K562 (cell line): ENCODE measurements around the gene UBE2V1. TPM values are rescaled to one million over a fixed set of nuclear protein-coding genes. Genes with fewer than 3 reads are reported as not detected.

ENCODE experiments used
- ARHGAP35 ChIP-seq: fragments of 450-650 bp; IDR thresholded peaks from 2 replicates; pipeline ENCODE4 v1.6.1; 2018; ENCODE audit not compliant: partially characterized antibody
- ATF7 ChIP-seq: fragments of 450-650 bp; IDR thresholded peaks from 2 replicates; pipeline ENCODE4 v1.7.1; 2014; ENCODE audit warnings: mild to moderate bottlenecking, moderate library complexity
- BHLHE40 ChIP-seq: IDR thresholded peaks from 2 replicates; pipeline ENCODE4 v1.6.1; 2011; ENCODE audit warnings: low read length, improper control_type of control experiment
- BMI1 ChIP-seq: fragments of 150-350 bp; IDR thresholded peaks from 2 replicates; pipeline ENCODE4 v1.6.1; 2014; ENCODE audit warnings: low read length
- CBFA2T2 ChIP-seq: fragments of 450-650 bp; conservative IDR thresholded peaks from 2 replicates; pipeline ENCODE4 v1.6.1; 2017; ENCODE audit warnings: mild to moderate bottlenecking
- CBX8 ChIP-seq: fragments of 200-600 bp; sonication (generic); IDR thresholded peaks from 2 replicates; pipeline ENCODE4 v1.6.1; 2012; ENCODE audit warnings: borderline replicate concordance, mixed run types, low read depth, mild to moderate bottlenecking, moderate library complexity, mixed read lengths, low read length, control low read depth, inconsistent platforms; ENCODE audit not compliant: poor library complexity, severe bottlenecking; ENCODE audit errors: extremely low read depth
- CREM ChIP-seq: IDR thresholded peaks from 2 replicates; pipeline ENCODE4 v1.6.1; 2014; ENCODE audit warnings: antibody characterized with exemption, low read depth
- ELF2 ChIP-seq: fragments of 250-450 bp; sonication (Bioruptor Pico); IDR thresholded peaks from 2 replicates; pipeline ENCODE4 v1.5.0; 2021; ENCODE audit warnings: mild to moderate bottlenecking
- KDM2B ChIP-seq: fragments of 250-450 bp; sonication (Bioruptor Pico); IDR thresholded peaks from 2 replicates; pipeline ENCODE4 v1.8.0; 2021; ENCODE audit warnings: mild to moderate bottlenecking, moderate library complexity
- KDM5B ChIP-seq: fragments of 200-600 bp; sonication (generic); IDR thresholded peaks from 2 replicates; pipeline ENCODE4 v1.6.1; 2012; ENCODE audit warnings: low read depth, mild to moderate bottlenecking, moderate library complexity, low read length, control low read depth, inconsistent platforms; ENCODE audit not compliant: insufficient replicate concordance
- KLF13 ChIP-seq: fragments of 450-650 bp; IDR thresholded peaks from 2 replicates; pipeline ENCODE4 v1.6.1; 2016; ENCODE audit warnings: missing genetic modification characterization, low read depth, mild to moderate bottlenecking, missing compliant biosample characterization, moderate library complexity, borderline replicate concordance
- MEF2D ChIP-seq: conservative IDR thresholded peaks from 2 replicates; pipeline ENCODE4 v1.6.1; 2016; ENCODE audit warnings: low read depth, missing genetic modification characterization, missing compliant biosample characterization
- POLR2A ChIP-seq: fragments of 450-650 bp; conservative IDR thresholded peaks from 2 replicates; pipeline ENCODE4 v1.6.1; 2016
- PPARD ChIP-seq: fragments of 250-450 bp; sonication (Bioruptor Pico); IDR thresholded peaks from 2 replicates; pipeline ENCODE4 v1.8.0; 2022; ENCODE audit warnings: inconsistent platforms, mild to moderate bottlenecking, moderate library complexity
- RAD51 ChIP-seq: fragments of 450-650 bp; IDR thresholded peaks from 2 replicates; pipeline ENCODE4 v1.7.1; 2016; ENCODE audit warnings: low read depth, mild to moderate bottlenecking, borderline replicate concordance
- RFX1 ChIP-seq: fragments of 450-650 bp; IDR thresholded peaks from 2 replicates; pipeline ENCODE4 v1.6.1; 2016; ENCODE audit warnings: mild to moderate bottlenecking, moderate library complexity
- ZNF717 ChIP-seq: fragments of 250-450 bp; sonication (Bioruptor Pico); IDR thresholded peaks from 2 replicates; pipeline ENCODE4 v1.5.0; 2021
- polyA plus RNA-seq, 8 experiments: library from polyadenylated mRNA; depleted of rRNA in 4 of 8; stranded (reverse) in 5 of 8; unstranded in 3 of 8; fragments of >200 nt; fragmentation: Nextera tagmentation in 2 of 8; fragmentation: Illumina TruSeq in 1 of 8; extraction: Ambion mirVana in 2 of 8; extraction: Trizol in 1 of 8; gene quantifications; 2 replicates each; pipeline versions ENCODE4 v1.2.1 to v1.2.3, GENCODE V29; 2011 to 2014; ENCODE audit warnings: inconsistent platforms in 1 of 8, missing spikeins in 1 of 8
- total RNA-seq, 7 experiments: library from RNA; depleted of rRNA in 6 of 7; stranded (reverse); fragments of >200 nt in 6 of 7; fragmentation: Illumina TruSeq in 2 of 7; extraction: Trizol in 2 of 7; gene quantifications; 2 replicates each; pipeline versions ENCODE4 v1.2.1 to v1.2.3, GENCODE V29; 2011 to 2021; ENCODE audit warnings: low replicate concordance in 1 of 7
- TF ChIP-seq, protein P1 (sequence below), 3 experiments: fragments of 200-800 bp in 1 of 3; fragments of 250-450 bp in 1 of 3; fragments of 450-650 bp in 1 of 3; sonication (Bioruptor Pico) in 1 of 3; sonication (Bioruptor generic) in 1 of 3; formaldehyde crosslinking in 1 of 3; IDR thresholded peaks; 2 replicates each; pipeline versions ENCODE4 v1.6.1 to v1.8.0; 2016 to 2022; ENCODE audit warnings: mild to moderate bottlenecking in 2 of 3, missing genetic modification characterization in 2 of 3, missing compliant biosample characterization in 1 of 3, moderate library complexity in 1 of 3
- TF ChIP-seq, protein P2 (sequence below), 3 experiments: fragments of 200-800 bp in 1 of 3; sonication (Bioruptor generic) in 1 of 3; sonication (generic) in 1 of 3; formaldehyde crosslinking in 1 of 3; IDR thresholded peaks; 2 replicates each; pipeline versions ENCODE4 v1.6.1 to v1.8.0; 2016 to 2022; ENCODE audit warnings: mild to moderate bottlenecking in 2 of 3, missing compliant biosample characterization in 2 of 3, missing genetic modification characterization in 2 of 3, missing genetic modification reagents in 1 of 3
- TF ChIP-seq, protein P3 (sequence below): IDR thresholded peaks from 2 replicates; pipeline ENCODE4 v1.6.1; 2014; ENCODE audit warnings: antibody characterized with exemption

UBE2V1 gene
- total and polyA plus RNA-seq, 9 of the 15 experiments (the other 6 are each of a cell fraction or from before 2014, with no cell fraction given) = 93.0 to 357 (median 119) TPM

DNA sequence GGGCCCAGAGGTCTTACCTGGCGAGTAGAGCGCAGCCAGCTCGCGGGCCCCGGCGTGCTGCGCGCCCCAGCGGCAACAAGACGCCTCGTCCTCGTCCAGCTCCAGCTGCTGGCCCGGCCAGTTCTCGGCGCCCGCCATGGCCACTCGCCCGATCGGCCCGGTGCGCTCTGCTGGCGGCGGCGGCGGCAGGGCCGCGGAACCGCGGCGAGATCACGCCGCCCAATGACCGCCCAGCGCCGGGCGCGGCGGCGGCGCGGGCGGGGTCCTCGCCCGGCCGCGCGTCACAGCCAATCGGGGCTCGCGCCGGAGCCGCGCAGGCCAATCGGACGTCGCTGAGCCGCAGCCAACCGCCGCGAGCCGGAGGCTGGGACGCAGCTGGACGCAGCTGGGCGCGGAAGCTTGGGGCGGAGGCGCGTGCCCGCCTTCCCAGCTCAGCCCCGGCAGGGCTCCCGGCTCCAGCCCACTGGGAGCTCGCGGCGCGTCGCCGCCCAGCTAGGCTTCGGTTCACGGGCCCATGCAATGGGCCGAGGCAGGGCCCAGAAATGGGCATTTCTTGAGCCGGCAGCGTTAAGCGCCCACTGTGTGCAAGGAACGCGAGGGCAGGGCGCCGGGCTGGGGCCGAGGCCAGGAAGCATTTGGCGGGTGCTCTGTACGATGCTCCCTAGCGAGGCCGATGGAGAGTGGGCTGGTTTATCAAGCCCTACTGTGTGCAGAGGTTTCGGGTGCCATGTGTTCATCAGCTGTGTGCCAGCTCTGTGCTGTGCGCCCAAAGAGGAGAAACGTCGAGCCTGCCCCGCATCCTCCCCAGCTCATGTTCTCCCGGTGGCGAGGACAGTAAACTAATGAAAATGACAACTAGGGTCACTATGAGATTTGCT, 40.8 kb upstream of the UBE2V1 start, which contains the start of gene PEDS1 (continued):
- TF ChIP-seq, protein P1, sequence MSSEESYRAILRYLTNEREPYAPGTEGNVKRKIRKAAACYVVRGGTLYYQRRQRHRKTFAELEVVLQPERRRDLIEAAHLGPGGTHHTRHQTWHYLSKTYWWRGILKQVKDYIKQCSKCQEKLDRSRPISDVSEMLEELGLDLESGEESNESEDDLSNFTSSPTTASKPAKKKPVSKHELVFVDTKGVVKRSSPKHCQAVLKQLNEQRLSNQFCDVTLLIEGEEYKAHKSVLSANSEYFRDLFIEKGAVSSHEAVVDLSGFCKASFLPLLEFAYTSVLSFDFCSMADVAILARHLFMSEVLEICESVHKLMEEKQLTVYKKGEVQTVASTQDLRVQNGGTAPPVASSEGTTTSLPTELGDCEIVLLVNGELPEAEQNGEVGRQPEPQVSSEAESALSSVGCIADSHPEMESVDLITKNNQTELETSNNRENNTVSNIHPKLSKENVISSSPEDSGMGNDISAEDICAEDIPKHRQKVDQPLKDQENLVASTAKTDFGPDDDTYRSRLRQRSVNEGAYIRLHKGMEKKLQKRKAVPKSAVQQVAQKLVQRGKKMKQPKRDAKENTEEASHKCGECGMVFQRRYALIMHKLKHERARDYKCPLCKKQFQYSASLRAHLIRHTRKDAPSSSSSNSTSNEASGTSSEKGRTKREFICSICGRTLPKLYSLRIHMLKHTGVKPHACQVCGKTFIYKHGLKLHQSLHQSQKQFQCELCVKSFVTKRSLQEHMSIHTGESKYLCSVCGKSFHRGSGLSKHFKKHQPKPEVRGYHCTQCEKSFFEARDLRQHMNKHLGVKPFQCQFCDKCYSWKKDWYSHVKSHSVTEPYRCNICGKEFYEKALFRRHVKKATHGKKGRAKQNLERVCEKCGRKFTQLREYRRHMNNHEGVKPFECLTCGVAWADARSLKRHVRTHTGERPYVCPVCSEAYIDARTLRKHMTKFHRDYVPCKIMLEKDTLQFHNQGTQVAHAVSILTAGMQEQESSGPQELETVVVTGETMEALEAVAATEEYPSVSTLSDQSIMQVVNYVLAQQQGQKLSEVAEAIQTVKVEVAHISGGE (CRISPR knock-in tag; IDR thresholded peaks at IDR 0.05) = no peak
- no peak for TF ChIP-seq PPARD
- no peak for TF ChIP-seq CBFA2T2
- TF ChIP-seq RFX1 = no peak
- no peak for TF ChIP-seq KLF13 (tag)
- TF ChIP-seq ELF2 (CRISPR knock-in tag) = peak; percentile 30; the same call in 1 of the 2 replicates
- no peak for TF ChIP-seq KDM2B (CRISPR knock-in tag)
- TF ChIP-seq ARHGAP35 = peak; percentile 5
- peak; percentile 58 for TF ChIP-seq BHLHE40
- TF ChIP-seq, protein P2, sequence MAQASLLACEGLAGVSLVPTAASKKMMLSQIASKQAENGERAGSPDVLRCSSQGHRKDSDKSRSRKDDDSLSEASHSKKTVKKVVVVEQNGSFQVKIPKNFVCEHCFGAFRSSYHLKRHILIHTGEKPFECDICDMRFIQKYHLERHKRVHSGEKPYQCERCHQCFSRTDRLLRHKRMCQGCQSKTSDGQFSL (CRISPR knock-in tag; IDR thresholded peaks at IDR 0.05) = no peak
- TF ChIP-seq, protein P2 (tag; IDR thresholded peaks at IDR 0.05) = no peak
- peak; percentile 84 for TF ChIP-seq POLR2A
- 0 out of 2 replicates have a peak, but pooled peaks have one; percentile 39 for TF ChIP-seq ATF7
- TF ChIP-seq ZNF717 (CRISPR knock-in tag) = no peak
- TF ChIP-seq RAD51 = no peak
- TF ChIP-seq CREM = peak; percentile 48; the same call in 1 of the 2 replicates
- no peak for TF ChIP-seq MEF2D (tag)
- TF ChIP-seq, protein P3, sequence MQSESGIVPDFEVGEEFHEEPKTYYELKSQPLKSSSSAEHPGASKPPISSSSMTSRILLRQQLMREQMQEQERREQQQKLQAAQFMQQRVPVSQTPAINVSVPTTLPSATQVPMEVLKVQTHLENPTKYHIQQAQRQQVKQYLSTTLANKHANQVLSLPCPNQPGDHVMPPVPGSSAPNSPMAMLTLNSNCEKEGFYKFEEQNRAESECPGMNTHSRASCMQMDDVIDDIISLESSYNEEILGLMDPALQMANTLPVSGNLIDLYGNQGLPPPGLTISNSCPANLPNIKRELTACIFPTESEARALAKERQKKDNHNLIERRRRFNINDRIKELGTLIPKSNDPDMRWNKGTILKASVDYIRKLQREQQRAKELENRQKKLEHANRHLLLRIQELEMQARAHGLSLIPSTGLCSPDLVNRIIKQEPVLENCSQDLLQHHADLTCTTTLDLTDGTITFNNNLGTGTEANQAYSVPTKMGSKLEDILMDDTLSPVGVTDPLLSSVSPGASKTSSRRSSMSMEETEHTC = peak; percentile 13; the same call in 1 of the 2 replicates
- TF ChIP-seq KDM5B = peak; percentile 87
- no peak for TF ChIP-seq CBX8
- TF ChIP-seq BMI1 = no peak
